ENCODE results near the gene PCAT6.
"Not testable (repeated sequence)": the region's sequence is repeated elsewhere in the genome, so short reads cannot be mapped to it uniquely, and the experiment has no call there.

Gene PCAT6

GRCh38 chr1:202807451-202807925 is 3.3 kb upstream of the PCAT6 start:
- no peak for DNase-seq (ENCODE audit: low spot score)

- no peak for DNase-seq (ENCODE audit: low spot score)
Observed at GRCh38 chr1:202807926-202808757, 2.6 kb upstream of the PCAT6 start, which contains the start of gene KDM5B. Gene KDM5B (minus strand): TSS chr1:202808421. CDS start chr1:202808305, 116 bp downstream.

- DNase-seq (ENCODE audit: low spot score): no peak
Observed at GRCh38 chr1:202809597-202810159, 1.1 kb upstream of the PCAT6 start.

GRCh38 chr1:202810193-202810614 is 550 bp upstream of the PCAT6 start:
- DNase-seq (ENCODE audit: low spot score): no peak

- no peak for DNase-seq (ENCODE audit: low spot score)
Observed at GRCh38 chr1:202811296-202812175, 782 bp downstream of the PCAT6 start.

- DNase-seq (ENCODE audit: low spot score): no peak
Observed at GRCh38 chr1:202812176-202813026, 1.6 kb downstream of the PCAT6 start.

- no peak for DNase-seq (ENCODE audit: low spot score)
Observed at GRCh38 chr1:202815120-202815519, 4.4 kb downstream of the PCAT6 start.

- DNase-seq (ENCODE audit: low spot score): no peak
Observed at GRCh38 chr1:202818819-202819218, 8.1 kb downstream of the PCAT6 start.

GRCh38 chr1:202821467-202821866 is 10.7 kb downstream of the PCAT6 start:
- no peak for DNase-seq (ENCODE audit: low spot score)

GRCh38 chr1:202825748-202826147 is 15.0 kb downstream of the PCAT6 start:
- DNase-seq (ENCODE audit: low spot score): no peak

- not testable (repeated sequence) for DNase-seq (ENCODE audit: low spot score)
Observed at GRCh38 chr1:202829223-202829622, 18.5 kb downstream of the PCAT6 start.

GRCh38 chr1:202831906-202832305 is 21.2 kb downstream of the PCAT6 start:
- DNase-seq (ENCODE audit: low spot score): no peak

- DNase-seq (ENCODE audit: low spot score): no peak
Observed at GRCh38 chr1:202834771-202835547, 24.2 kb downstream of the PCAT6 start.

- no peak for DNase-seq (ENCODE audit: low spot score)
Observed at GRCh38 chr1:202835548-202836072, 24.9 kb downstream of the PCAT6 start.

GRCh38 chr1:202836623-202837403 is 26.1 kb downstream of the PCAT6 start:
- no peak for DNase-seq (ENCODE audit: low spot score)

- DNase-seq (ENCODE audit: low spot score): no peak
Observed at GRCh38 chr1:202837746-202838262, 27.1 kb downstream of the PCAT6 start.

- DNase-seq (ENCODE audit: low spot score): no peak
Observed at GRCh38 chr1:202843081-202843480, 32.3 kb downstream of the PCAT6 start.

GRCh38 chr1:202844259-202844658 is 33.5 kb downstream of the PCAT6 start:
- no peak for DNase-seq (ENCODE audit: low spot score)

- DNase-seq (ENCODE audit: low spot score): no peak
Observed at GRCh38 chr1:202844935-202845334, 34.2 kb downstream of the PCAT6 start.
